ENCODE results near the gene ZNF618. TPM values are rescaled to one million over a fixed set of nuclear protein-coding genes. Genes with fewer than 3 reads are reported as not detected.

Gene ZNF618
- total RNA-seq, 4 donors from 2014 or later = 0.68 to 2.1 (median 1.3) TPM

GRCh38 chr9:113919382-113919781 is 43.3 kb downstream of the ZNF618 start:
- no peaks in the 10 kb centered on the region for H3K9me3 ChIP-seq
- H3K27ac ChIP-seq = no peak overlapping the region
- DNase-seq = no peak
- intact Hi-C loops (cut with DNase I) = no loop called here
- 86 to 98% methylated on average over 4 to 5 of the region's 9 CpGs for WGBS, 2 donors
- TF ChIP-seq CTCF (IDR thresholded peaks at IDR 0.05) (no peak), POLR2A (IDR thresholded peaks at IDR 0.05) (no peak)
- H3K4me1 ChIP-seq = peaks cover 0 to 5% (median 0%) of the 10 kb centered on the region in 3 donors
- H3K4me3 ChIP-seq = no peak overlapping the region
- no peaks in the 10 kb centered on the region for H3K36me3 ChIP-seq
- no peaks in the 10 kb centered on the region for H3K27me3 ChIP-seq

GRCh38 chr9:113919871-113920270 is 43.8 kb downstream of the ZNF618 start:
- TF ChIP-seq CTCF (IDR thresholded peaks at IDR 0.05) (no peak), POLR2A (IDR thresholded peaks at IDR 0.05) (no peak)
- H3K36me3 ChIP-seq = no peaks in the 10 kb centered on the region
- no peaks in the 10 kb centered on the region for H3K9me3 ChIP-seq
- no peak for DNase-seq
- H3K27ac ChIP-seq = no peak overlapping the region
- no peaks in the 10 kb centered on the region for H3K27me3 ChIP-seq
- peaks cover 0 to under 1% (median 0%) of the 10 kb centered on the region in 3 donors for H3K4me1 ChIP-seq
- H3K4me3 ChIP-seq = no peak overlapping the region
- intact Hi-C loops (cut with DNase I) = no loop called here
- WGBS, 2 donors = 83 to 98% methylated on average over 4 to 5 of the region's 5 CpGs

GRCh38 chr9:113920872-113921271 is 44.8 kb downstream of the ZNF618 start:
- no peak for DNase-seq
- H3K27me3 ChIP-seq = no peaks in the 10 kb centered on the region
- no peak overlapping the region for H3K27ac ChIP-seq
- TF ChIP-seq POLR2A (IDR thresholded peaks at IDR 0.05) (no peak), CTCF (IDR thresholded peaks at IDR 0.05) (no peak)
- 87 to 93% methylated on average over 3 of the region's 3 CpGs for WGBS, 2 donors
- intact Hi-C loops (cut with DNase I) = no loop called here
- no peaks in the 10 kb centered on the region for H3K36me3 ChIP-seq
- H3K4me3 ChIP-seq = no peak overlapping the region
- H3K4me1 ChIP-seq = no peaks in the 10 kb centered on the region
- no peaks in the 10 kb centered on the region for H3K9me3 ChIP-seq

- TF ChIP-seq POLR2A (IDR thresholded peaks at IDR 0.05) (no peak), CTCF (IDR thresholded peaks at IDR 0.05) (no peak)
- DNase-seq = no peak
- WGBS, 2 donors = 73 to 81% methylated on average over 2 to 3 of the region's 3 CpGs
- no peaks in the 10 kb centered on the region for H3K36me3 ChIP-seq
- no peaks in the 10 kb centered on the region for H3K4me1 ChIP-seq
- peaks cover 0 to under 1% (median 0%) of the 10 kb centered on the region in 3 donors for H3K9me3 ChIP-seq
- no peak overlapping the region for H3K27ac ChIP-seq
- intact Hi-C loops (cut with DNase I) = no loop called here
- H3K27me3 ChIP-seq = no peaks in the 10 kb centered on the region
- no peak overlapping the region for H3K4me3 ChIP-seq
Observed at GRCh38 chr9:113921396-113921925, 45.4 kb downstream of the ZNF618 start.

- intact Hi-C loops (cut with DNase I) = no loop called here
- DNase-seq = no peak
- H3K27me3 ChIP-seq = no peaks in the 10 kb centered on the region
- 81 to 83% methylated on average over 4 of the region's 4 CpGs for WGBS, 2 donors
- peaks cover 0 to 5% (median 0%) of the 10 kb centered on the region in 3 donors for H3K9me3 ChIP-seq
- H3K27ac ChIP-seq = no peak overlapping the region
- TF ChIP-seq CTCF (IDR thresholded peaks at IDR 0.05) = no peak
- no peak for TF ChIP-seq POLR2A (IDR thresholded peaks at IDR 0.05)
- no peaks in the 10 kb centered on the region for H3K4me1 ChIP-seq
- no peak overlapping the region for H3K4me3 ChIP-seq
- H3K36me3 ChIP-seq = no peaks in the 10 kb centered on the region
Observed at GRCh38 chr9:113922160-113922559, 46.1 kb downstream of the ZNF618 start.

Measured in esophagus squamous epithelium (tissue), 5 donors.